ENCODE measurements around the gene QARS1.

QARS1 gene

GRCh38 chr3:49104427-49105291 lies at the start of gene QARS1:
Gene QARS1 (minus strand): TSS chr3:49104757. CDS start chr3:49104733, 24 bp downstream.
- H3K27ac ChIP-seq = peak within 1 kb of the TSS; percentile 83
- TF ChIP-seq, protein P1, sequence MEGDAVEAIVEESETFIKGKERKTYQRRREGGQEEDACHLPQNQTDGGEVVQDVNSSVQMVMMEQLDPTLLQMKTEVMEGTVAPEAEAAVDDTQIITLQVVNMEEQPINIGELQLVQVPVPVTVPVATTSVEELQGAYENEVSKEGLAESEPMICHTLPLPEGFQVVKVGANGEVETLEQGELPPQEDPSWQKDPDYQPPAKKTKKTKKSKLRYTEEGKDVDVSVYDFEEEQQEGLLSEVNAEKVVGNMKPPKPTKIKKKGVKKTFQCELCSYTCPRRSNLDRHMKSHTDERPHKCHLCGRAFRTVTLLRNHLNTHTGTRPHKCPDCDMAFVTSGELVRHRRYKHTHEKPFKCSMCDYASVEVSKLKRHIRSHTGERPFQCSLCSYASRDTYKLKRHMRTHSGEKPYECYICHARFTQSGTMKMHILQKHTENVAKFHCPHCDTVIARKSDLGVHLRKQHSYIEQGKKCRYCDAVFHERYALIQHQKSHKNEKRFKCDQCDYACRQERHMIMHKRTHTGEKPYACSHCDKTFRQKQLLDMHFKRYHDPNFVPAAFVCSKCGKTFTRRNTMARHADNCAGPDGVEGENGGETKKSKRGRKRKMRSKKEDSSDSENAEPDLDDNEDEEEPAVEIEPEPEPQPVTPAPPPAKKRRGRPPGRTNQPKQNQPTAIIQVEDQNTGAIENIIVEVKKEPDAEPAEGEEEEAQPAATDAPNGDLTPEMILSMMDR (IDR thresholded peaks at IDR 0.05) = no peak
- no peak for TF ChIP-seq ZFX (IDR thresholded peaks at IDR 0.05; ENCODE audit: borderline replicate concordance)

DNA sequence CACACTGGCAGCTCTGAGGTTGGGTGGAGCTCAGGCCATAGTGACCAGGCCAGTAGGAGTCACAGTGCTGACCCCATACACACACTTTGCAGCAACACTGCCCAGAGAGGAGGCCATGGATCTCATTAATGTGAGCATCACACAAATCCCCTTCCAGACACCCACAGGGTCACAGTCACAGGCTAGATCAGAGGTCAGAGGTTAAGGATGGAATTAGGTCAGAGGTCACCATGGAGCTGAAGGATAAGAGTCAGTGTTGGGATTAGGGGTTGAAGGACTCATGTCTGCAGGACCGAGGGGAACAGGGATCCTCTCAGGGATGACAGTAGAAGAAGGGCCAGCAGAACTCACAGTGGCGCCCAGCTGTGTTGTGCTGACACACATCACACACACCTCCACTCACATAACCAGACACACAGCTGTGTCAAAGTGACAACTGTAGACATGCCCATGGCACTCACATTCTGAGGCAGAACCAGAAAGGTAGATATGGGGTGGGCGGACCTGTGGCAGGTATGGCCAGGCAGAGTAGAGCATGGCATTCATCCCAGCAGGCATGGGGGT lies 48.9 kb upstream of the QARS1 start:
- no peak for TF ChIP-seq ZFX (IDR thresholded peaks at IDR 0.05; ENCODE audit: borderline replicate concordance)
- TF ChIP-seq, protein P1 (IDR thresholded peaks at IDR 0.05) = no peak
- no peak overlapping the region for H3K27ac ChIP-seq

GRCh38 chr3:49151610-49152009 lies 47.1 kb upstream of the QARS1 start:
- TF ChIP-seq, protein P1 (IDR thresholded peaks at IDR 0.05) = no peak
- TF ChIP-seq ZFX (IDR thresholded peaks at IDR 0.05; ENCODE audit: borderline replicate concordance) = no peak
- no peak overlapping the region for H3K27ac ChIP-seq

DNA sequence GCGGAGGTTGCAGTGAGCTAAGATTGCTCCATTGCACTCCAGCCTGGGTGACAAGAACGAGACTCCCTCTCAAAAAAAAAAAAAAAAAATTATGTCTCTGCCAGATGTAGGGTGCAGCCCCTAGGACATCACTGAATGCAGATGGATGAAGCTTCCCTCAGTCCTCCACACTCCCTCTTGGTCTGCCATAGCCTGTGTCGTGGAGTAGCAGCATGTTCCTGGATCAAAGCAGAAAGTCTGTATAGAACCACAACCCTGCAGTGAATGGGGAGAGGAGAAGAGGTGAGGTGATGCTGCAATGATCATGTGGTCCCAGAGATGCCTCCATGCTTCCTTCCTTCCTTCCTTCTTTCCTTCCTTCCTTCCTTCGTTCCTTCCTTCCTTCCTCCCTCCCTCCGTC lies 43.6 kb upstream of the QARS1 start:
- TF ChIP-seq, protein P1 (IDR thresholded peaks at IDR 0.05) = no peak
- no peak for TF ChIP-seq ZFX (IDR thresholded peaks at IDR 0.05; ENCODE audit: borderline replicate concordance)
- H3K27ac ChIP-seq = no peak overlapping the region

DNA sequence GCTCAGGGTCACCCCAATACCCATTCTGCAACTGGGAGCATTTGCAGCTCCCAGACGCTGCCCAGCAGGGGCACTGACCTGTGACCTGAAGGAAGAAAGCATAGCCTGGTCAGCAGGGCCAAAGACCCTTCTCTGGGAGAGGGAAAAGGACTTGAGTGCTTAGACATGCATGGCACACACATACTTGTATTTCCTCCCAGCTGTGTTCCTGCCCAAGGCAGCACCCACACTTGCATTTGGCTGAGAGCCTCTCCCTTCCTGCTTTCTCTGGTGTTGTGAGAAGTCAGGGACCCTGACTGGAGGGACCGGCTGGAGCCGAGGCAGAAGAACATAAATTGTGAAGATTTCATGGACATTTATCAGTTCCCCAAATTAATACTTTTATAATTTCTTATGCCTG lies 35.5 kb upstream of the QARS1 start:
- no peak overlapping the region for H3K27ac ChIP-seq
- TF ChIP-seq, protein P1 (IDR thresholded peaks at IDR 0.05) = no peak
- no peak for TF ChIP-seq ZFX (IDR thresholded peaks at IDR 0.05; ENCODE audit: borderline replicate concordance)

DNA sequence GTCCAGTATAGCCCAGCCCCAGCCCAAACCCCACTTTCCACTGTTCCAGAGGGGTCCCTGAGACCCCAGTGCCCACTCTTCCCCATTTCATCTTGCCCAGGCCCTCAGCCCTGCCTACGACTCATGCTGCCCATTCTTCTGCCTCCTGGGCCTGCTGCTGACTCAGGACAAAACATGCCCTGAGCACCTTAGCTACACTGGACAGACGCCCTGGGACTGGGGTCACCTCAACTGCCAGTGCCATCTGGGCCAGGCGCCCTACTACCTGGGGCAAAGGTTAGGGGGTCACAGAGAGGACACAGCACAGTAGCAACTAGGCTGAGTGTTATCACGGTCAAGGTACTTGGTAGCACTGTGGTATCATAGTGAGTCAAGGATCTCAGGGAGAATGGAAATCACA lies 30.9 kb upstream of the QARS1 start:
- TF ChIP-seq ZFX (IDR thresholded peaks at IDR 0.05; ENCODE audit: borderline replicate concordance) = no peak
- TF ChIP-seq, protein P1 (IDR thresholded peaks at IDR 0.05) = no peak
- no peak overlapping the region for H3K27ac ChIP-seq
